Measurements from ENCODE around the gene TPSD1. TPM values are rescaled to one million over a fixed set of nuclear protein-coding genes. Genes with fewer than 3 reads are reported as not detected.
"Not testable (repeated sequence)": the region's sequence is repeated elsewhere in the genome, so short reads cannot be mapped to it uniquely, and the experiment has no call there.

The TPSD1 gene
- total RNA-seq, 2 donors from 2014 or later: 0.57 to 4.1 TPM

DNA sequence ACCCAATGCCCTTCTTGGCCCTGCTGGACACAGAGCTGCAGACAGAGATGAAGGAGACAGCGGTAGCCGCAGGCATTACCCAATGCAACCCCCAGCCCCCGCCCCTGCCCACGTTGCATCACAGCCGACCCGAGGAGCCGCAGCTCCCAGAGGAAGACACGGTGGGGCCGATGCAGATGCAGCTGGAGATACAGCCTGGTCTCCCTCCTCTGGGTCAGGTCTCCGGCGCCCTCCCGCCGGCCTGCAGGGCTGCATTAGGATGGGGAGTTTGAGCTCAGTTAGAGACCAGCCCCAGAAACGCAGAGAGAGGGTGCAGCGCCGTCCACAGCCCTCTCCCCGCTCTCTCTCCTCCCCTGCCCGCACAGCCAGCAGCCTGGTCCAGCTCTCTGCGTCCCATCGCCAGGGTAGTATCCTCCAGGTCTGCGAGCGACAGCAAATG, 34.2 kb downstream of the TPSD1 start:
- intact Hi-C loops (cut with DNase I): no loop called here
- DNase-seq (ENCODE audit: low spot score): peak; percentile 66

DNA sequence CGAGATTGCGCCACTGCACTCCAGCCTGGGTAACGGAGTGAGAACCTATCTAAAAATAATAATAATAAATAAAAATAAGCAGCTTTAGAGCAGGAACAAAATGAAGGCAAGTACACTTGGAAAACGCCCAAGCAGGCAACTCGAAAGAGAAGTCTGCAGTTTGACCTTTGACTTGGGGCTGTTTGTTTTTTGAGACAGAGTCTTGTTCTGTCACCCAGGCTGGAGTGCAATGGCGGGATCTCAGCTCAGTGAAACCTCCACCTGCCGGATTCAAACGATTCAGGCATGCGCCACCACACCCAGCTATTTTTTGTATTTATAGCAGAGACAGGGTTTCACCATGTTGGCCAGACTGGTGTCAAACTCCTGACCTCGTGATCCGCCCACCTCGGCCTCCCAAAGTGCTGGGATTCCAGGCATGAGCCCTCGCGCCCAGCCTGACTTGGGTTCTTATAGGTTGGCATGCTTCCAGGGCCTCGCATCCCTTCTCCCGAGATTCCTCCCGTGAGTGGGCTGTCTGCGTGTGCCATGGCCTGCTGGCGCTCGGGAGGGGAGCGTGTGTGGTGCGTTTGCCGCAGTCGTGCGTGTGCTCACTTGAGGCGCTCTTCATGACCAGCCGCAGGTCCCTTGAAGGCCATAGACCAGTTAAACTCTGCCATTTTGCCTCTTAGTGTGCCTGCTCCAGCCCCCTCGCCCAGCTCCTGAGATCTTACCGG, 35.1 kb downstream of the TPSD1 start:
- no peak for DNase-seq (ENCODE audit: low spot score)
- intact Hi-C loops (cut with DNase I): no loop called here

DNA sequence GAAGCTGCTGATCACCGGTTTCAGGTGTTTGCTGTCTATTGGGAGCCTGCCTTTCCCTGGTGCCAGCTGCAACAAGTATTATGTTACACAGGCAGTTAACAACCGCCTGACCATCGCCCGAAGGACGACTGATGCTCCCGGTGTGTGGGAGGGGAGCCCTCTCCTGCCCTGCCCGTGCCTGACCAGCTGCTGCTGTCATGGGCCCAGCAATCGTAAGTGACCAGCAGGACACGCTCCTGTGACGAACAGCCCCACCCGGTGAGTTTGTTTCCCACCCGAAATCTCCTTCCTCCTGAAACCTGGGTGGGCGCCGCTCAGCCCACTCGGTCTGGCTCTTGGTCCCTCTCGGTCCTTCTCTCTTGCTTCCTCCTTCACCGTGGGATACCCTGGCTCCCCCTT, 35.7 kb downstream of the TPSD1 start:
- intact Hi-C loops (cut with DNase I): no loop called here

DNA sequence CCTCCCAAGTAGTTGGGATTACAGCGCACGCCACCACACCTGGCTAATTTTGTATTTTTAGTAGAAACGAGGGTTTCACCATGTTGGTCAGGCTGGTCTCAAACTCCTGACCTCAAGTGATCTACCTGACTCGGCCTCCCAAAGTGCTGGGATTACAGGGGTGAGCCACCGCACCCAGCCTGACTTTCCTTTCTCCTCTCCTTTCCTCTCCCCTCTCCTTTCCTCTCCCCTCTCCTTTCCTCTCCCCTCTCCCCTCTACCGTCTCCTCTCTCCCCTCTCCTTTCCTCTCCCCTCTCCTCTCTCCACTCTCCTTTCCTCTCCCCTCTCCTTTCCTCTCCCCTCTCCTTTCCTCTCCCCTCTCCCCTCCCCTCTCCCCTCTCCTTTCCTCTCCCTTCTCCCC, 36.3 kb downstream of the TPSD1 start:
- DNase-seq (ENCODE audit: low spot score); intact Hi-C loops (cut with DNase I): not testable (repeated sequence)

More for the DNA sequence above, 35.7 kb downstream of the TPSD1 start:
- DNase-seq (ENCODE audit: low spot score): no peak

DNA sequence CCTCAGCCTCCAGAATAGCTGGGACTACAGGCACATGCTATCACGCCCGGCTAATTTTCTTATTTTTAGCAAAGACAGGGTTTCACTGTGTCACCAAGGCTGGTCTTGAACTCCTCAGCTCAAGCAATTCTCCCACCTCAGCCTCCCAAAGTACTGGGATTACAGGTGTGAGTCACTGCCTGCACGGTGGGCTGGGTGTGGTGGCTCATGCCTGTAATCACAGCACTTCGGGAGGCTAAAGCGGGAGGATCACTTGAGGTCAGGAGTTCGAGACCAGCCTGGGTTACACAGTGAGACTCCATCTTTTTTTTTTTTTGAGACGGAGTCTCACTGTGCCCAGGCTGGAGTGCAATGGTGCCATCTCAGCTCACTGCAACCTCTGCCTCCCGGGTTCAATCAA, 36.9 kb downstream of the TPSD1 start:
- DNase-seq (ENCODE audit: low spot score); intact Hi-C loops (cut with DNase I): not testable (repeated sequence)

DNA sequence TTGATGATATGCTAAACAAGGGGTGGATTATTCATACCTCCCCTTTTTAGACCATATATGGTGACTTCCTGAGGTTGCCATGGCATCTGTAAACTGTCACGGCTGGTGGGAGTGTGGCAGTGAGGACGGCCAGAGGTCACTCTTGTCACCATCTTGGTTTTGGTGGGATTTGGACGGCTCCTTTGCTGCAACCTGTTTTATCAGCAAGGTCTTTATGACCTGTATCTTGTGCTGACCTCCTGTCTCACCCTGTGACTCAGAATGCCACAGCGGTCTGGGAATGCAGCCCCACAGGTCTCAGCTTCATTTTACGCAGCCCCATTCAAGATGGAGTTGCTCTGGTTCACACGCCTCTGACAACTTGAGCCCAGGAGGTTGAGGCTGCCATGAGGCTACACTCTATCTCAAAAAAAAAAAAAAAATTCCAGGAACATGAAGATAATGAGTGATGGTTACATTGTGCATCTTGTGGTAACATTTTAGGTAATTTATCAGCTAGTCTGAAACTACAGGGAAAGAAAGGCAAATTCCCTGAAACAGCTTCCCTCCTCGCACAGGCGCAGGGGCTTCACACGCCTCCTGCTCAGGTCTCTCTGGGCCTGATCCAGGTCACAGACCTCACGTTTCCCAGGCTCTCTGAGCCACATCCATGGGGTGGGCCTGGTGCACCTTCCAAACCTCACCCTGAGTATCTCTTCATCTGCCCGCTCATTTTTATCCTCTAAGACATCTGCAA, 38.2 kb downstream of the TPSD1 start:
- intact Hi-C loops (cut with DNase I): no loop called here

DNA sequence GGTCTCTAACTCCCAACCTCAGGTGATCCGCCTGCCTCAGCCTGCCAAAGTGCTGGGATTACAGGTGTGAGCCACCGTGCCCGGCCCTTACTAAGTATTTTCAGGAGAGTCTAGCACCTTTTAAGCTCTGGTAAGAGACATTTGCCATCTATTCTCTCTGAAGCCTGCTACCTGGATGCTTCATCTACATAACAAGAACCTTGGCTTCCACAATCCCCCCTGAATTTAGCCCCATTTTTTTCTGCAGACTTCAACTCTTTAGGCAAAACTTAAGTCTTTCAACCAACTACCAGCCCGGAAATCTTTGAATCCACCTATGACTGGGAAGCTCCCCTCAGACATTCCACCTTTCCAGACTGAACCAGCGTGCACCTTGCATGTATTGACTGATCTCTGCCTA, 39.6 kb downstream of the TPSD1 start:
- no peak for DNase-seq (ENCODE audit: low spot score)
- intact Hi-C loops (cut with DNase I): no loop called here

More for the DNA sequence above, 38.2 kb downstream of the TPSD1 start:
- DNase-seq (ENCODE audit: low spot score): no peak

DNA sequence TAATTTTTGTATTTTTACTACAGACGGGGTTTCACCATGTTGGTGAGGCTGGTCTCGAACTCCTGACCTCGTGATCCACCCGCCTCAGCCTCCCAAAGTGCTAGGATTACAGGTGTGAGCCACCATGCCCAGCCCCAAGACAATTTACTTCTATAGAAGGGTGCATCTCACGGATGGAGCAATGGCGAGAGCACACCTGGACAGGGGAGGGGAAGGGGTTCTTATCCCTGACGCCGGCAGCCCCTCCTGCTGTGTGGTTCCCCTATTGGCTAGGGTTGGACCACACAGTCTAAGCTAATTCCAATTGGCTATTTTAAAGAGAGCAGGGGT, 40.8 kb downstream of the TPSD1 start:
- intact Hi-C loops (cut with DNase I); DNase-seq (ENCODE audit: low spot score): not testable (repeated sequence)

DNA sequence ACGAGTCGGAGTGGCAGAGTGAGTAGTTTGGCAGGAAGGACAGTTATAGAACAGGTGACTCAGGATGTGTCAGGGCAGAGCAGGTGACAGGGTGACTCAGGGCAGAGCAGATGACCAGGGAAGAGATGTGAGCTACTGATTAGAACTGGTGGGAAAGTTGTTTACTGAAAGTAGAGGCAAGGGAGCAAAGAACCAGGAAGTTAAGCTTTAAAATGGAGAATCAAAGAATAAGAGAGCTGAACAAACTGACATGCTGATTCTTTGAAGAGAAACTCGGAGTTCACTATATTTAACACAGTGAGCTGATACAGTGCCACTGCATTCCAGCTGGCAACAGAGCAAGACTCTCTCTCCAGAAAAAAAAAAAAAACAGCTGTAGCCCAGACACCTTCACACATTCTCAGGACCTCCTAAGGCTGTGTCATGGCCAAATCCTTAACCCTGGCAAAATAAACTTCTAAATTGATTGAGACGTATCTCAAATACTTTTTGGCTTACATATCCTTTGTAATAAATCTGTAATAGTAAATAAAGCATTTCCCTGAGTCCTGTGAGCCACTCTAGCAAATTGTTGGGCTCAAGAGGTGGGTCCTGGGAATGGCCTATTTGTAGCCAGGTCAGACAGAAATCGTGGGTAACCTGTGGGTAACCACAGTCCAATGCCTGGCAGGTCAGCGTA, 41.3 kb downstream of the TPSD1 start:
- DNase-seq (ENCODE audit: low spot score): no peak
- intact Hi-C loops (cut with DNase I): no loop called here

DNA sequence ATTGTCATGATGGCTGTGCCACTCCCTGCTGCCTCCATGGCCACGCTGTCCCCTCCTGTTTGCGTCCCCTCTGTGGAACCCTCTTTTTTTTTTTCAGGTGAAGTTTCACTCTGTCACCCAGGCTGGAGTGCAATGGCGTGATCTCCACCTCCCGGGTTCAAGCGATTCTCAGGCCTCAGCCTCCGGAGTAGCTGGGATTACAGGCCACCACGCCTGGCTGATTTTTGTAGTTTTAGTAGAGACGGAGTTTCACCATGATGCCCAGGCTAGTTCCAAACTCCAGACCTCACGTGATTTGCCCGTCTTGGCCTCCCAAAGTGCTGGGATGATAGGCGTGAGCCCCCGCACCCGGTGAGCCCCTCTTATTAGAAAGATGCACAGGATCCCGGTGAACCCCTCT, 42.5 kb downstream of the TPSD1 start:
- no peak for DNase-seq (ENCODE audit: low spot score)
- intact Hi-C loops (cut with DNase I): no loop called here

DNA sequence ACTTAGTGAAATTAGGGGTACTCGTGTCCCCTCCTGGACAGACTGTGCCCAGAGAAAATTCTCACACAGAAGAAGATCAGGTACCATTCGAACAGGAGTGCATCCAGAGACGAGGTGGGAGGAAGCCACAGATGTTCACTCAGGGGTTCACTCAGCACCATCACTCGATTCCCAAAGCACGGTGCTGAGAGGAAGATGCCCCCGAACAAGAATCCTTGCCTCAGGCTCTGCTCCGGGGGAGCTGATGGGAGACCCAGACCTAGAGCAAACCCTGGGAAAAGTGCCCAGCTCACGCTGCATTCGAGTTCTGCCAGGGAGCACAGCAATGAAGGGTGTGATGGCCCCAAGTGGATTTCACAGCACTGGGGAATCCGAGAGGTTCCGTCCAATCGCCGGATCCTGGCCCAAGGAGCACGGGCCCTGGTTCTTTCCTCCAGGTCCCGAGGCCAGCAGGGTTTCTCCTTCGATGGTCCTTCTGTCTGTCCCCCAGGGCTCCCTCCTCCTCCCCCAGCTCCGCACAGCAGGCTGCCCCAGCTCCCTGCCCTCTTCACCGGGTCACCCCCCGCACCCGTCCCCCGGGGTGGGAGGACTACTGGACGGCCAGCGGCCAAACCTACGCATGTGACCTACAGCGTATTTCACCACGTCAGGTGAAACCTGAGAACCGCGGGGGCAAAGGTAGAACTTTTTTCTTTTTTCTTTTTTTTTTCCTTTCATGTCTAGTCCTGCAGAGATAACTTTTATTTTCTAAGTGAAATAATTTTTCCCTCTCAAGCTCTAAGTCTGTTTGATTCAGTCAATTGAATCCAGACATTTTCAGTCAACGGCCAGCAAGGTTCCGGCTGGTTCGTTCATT, 43.4 kb downstream of the TPSD1 start:
- intact Hi-C loops (cut with DNase I): no loop called here
- no peak for DNase-seq (ENCODE audit: low spot score)

DNA sequence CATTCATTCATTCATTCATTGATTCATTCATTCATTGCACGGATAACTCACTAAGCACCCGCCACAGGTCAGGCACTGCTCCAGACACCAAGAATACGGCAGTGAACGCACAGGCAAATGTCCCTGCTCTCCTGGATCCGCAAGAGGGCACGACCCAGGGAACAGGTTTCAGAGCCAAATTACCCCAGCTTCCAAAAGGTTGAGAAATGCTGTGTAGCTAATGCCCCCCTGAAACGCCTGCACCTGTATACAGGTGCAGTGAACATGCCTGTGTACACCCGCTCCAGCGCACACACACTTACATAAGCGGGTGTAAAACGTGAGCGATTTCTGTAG, 44.0 kb downstream of the TPSD1 start:
- intact Hi-C loops (cut with DNase I): no loop called here
- DNase-seq (ENCODE audit: low spot score): no peak

DNA sequence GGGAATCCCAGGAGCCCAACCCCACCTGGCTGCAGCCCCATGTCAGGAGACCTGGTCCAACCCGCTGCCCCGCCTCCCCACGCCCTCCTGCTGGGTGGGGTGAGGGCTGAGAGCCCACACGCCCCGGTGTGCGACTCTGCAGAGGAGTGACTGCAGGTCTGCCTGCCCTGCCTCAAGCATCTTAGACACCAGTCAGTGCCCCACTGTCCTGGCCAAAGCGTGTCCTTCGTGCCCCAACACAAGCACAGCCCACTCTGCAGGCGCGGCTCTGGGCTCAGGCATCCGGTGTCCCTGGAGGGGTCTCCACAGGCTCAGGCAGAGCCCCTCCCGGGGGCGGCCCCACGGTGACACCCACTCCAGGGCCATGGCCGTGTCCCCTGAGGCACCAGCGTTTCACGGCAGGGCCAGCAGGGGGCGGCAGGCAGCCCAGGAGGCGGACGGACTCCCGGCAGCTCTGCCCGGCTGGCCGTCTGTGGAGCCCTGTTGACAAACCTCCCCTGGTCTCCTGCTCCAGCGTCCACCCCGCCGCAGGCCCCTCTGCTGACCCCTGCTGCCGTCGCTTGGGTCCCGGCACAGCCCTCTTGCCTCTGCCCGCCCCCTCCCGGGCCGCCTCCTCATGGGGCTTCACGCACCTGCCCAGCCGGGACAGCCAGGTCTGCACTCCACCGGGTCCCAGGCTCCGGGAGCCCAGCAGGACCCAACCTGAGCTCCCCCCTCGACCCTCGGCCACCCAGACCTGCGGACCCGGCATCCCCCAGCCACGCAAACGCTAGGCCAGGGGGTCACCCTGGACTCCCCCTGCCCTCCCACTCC, 45.0 kb downstream of the TPSD1 start:
- intact Hi-C loops (cut with DNase I): no loop called here
- peak; percentile 92 for DNase-seq (ENCODE audit: low spot score)

DNA sequence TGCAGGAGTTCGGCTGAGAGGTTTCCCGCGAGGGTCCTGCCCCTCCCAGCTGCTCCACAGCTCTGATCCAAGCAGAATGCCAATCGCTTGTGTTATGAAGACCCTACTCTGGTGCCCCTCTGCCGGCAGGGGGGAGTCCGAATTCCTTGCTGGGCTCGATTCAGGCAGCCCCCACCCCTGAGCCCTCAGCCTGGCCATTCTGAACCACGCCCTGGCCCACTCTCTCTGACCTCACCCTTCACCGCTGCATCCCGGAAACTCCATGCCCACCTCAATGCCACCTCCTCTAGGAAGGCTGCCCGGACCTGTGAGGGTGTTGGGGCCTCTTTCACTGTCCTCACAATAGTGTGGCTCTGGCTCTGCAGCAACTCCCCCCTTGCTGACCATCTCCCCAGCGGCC, 45.7 kb downstream of the TPSD1 start:
- intact Hi-C loops (cut with DNase I): no loop called here
- no peak for DNase-seq (ENCODE audit: low spot score)

DNA sequence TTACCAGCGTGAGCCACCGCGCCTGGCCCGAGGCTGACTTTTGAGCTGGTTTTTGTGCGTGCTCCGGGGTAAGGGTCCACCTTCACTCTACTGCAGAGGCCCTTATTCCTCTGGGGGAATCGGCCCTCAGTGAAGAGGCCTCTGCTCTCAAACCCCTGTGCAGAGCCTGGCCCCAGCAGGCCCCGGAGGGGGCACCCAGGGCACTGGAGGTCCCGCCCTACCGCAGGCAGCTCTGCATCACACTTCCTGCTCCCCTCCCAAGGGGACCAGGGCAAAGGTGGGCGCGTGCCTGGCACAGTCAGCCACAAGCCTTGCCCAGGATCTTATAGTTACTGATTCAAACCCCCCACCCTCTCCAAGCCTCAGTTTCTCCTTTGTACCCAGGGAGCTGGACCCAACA, 50.0 kb downstream of the TPSD1 start:
- intact Hi-C loops (cut with DNase I): no loop called here
- DNase-seq (ENCODE audit: low spot score): no peak

DNA sequence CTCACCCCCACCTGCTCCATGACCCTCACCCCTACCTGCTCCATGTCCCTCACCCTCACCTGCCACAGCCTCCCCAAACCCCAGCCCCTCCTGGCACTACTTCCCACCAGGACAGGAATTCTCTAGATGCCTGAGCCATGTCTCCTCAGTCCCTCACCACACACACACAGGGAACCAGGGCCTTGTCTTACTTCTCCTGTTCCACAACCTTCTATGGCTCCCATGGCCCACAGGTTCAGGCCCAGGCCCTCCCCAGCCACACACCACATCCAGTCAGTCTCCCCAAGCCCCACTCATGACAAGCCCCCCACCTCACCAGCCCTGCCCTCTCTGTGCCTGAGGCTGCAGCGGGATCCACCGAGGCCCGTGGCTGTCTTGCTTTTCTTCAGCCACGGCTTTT, 50.5 kb downstream of the TPSD1 start:
- intact Hi-C loops (cut with DNase I): no loop called here
- DNase-seq (ENCODE audit: low spot score): no peak

DNA sequence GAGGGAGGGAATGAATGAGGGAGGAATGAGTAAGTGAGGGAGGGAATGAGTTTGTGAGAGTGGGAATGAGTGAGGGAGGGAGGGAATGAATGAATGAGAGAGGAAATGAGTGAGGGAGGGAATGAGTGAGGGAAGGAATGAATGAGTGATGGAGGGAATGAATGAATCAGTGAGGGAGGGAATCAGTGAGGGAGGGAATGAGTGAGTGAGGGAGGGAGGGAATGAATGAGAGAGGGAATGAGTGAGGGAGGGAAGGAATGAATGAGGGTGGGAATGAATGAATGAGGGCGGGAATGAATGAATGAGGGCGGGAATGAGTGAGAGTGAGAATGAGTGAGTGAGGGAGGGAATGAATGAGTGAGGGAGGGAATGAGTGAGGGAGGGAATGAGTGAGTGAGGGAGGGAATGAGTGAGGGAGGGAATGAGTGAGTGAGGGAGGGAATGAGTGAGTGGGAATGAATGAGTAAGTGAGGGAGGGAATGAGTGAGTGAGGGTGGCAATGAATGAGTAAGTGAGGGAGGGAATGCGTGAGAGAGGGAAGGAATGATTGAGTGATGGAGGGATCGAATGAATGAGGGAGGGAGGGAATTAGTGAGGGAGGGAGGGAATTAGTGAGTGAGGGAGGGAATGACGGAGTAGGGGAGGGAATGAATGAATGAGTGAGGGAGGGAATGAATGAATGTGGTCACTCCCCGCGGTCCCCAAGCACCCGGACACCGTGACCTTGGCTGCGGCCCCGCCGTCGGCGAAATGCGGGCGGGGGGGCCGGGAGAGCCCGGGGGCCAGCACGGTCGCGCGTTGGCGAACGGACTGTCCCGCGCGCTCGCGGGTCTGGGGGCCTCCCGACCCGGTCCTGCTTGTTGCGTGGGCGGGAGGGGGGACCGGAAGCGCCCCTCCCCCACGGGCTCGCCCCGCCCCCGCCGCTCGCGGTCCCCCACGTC, 52.4 kb downstream of the TPSD1 start:
- DNase-seq (ENCODE audit: low spot score): no peak
- intact Hi-C loops (cut with DNase I): no loop called here

Measured in posterior vena cava (tissue), 2 donors.